ENCODE data around the gene IBTK.
"Not testable (repeated sequence)": the region's sequence is repeated elsewhere in the genome, so short reads cannot be mapped to it uniquely, and the experiment has no call there.

The IBTK gene

GRCh38 chr6:82197784-82198183 lies 49.8 kb downstream of the IBTK start:
- H3K36me3 ChIP-seq (ENCODE audit: control insufficient read depth, low read length) = peaks cover 92% of the 10 kb centered on the region
- no peak overlapping the region for H3K4me2 ChIP-seq (ENCODE audit: low read length)
- no peaks in the 10 kb centered on the region for H3K27me3 ChIP-seq (ENCODE audit: control insufficient read depth, low read length)
- no peaks in the 10 kb centered on the region; the same call in none of the 2 replicates for H3F3A ChIP-seq (ENCODE audit: control insufficient read depth, insufficient read depth)
- no peaks in the 10 kb centered on the region for H4K20me1 ChIP-seq (ENCODE audit: control insufficient read depth, insufficient read depth, low read depth, low read length)
- no peaks in the 10 kb centered on the region for H3K79me2 ChIP-seq (ENCODE audit: control insufficient read depth, low read length)
- no peaks in the 10 kb centered on the region for H3K9me3 ChIP-seq (ENCODE audit: control insufficient read depth, insufficient read depth, low read length)
- H3K4me1 ChIP-seq (ENCODE audit: control insufficient read depth, low read length) = no peaks in the 10 kb centered on the region
- H3K4me3 ChIP-seq (ENCODE audit: low read length) = no peak overlapping the region
- no peaks in the 10 kb centered on the region for H3K9me2 ChIP-seq (replicated peaks; ENCODE audit: control insufficient read depth, low read length)
- no peak for TF ChIP-seq CTCF (IDR thresholded peaks at IDR 0.05; ENCODE audit: low read depth, low read length, poor library complexity, severe bottlenecking)
- TF ChIP-seq EZH2phosphoT487 (IDR thresholded peaks at IDR 0.05; ENCODE audit: borderline replicate concordance, low read length) = no peak
- H3K27ac ChIP-seq (ENCODE audit: low read depth, low read length) = no peak overlapping the region

GRCh38 chr6:82197245-82197644 lies 50.3 kb downstream of the IBTK start:
- not testable (repeated sequence) for H3K4me3 ChIP-seq (ENCODE audit: low read length); H3K27ac ChIP-seq (ENCODE audit: low read depth, low read length); H3K9me3 ChIP-seq (ENCODE audit: control insufficient read depth, insufficient read depth, low read length); H3K27me3 ChIP-seq (ENCODE audit: control insufficient read depth, low read length); H3K79me2 ChIP-seq (ENCODE audit: control insufficient read depth, low read length); H3K4me2 ChIP-seq (ENCODE audit: low read length); H3K9me2 ChIP-seq (replicated peaks; ENCODE audit: control insufficient read depth, low read length); H3K4me1 ChIP-seq (ENCODE audit: control insufficient read depth, low read length); H3F3A ChIP-seq (ENCODE audit: control insufficient read depth, insufficient read depth); H4K20me1 ChIP-seq (ENCODE audit: control insufficient read depth, insufficient read depth, low read depth, low read length)
- H3K36me3 ChIP-seq (ENCODE audit: control insufficient read depth, low read length) = peaks cover 89% of the 10 kb centered on the region

- no peak overlapping the region for H3K27ac ChIP-seq (ENCODE audit: low read depth, low read length)
- no peaks in the 10 kb centered on the region for H3K27me3 ChIP-seq (ENCODE audit: control insufficient read depth, low read length)
- no peaks in the 10 kb centered on the region for H3K9me2 ChIP-seq (replicated peaks; ENCODE audit: control insufficient read depth, low read length)
- no peak overlapping the region for H3K4me3 ChIP-seq (ENCODE audit: low read length)
- H4K20me1 ChIP-seq (ENCODE audit: control insufficient read depth, insufficient read depth, low read depth, low read length) = no peaks in the 10 kb centered on the region
- H3K9me3 ChIP-seq (ENCODE audit: control insufficient read depth, insufficient read depth, low read length) = no peaks in the 10 kb centered on the region
- H3K4me2 ChIP-seq (ENCODE audit: low read length) = no peak overlapping the region
- H3K79me2 ChIP-seq (ENCODE audit: control insufficient read depth, low read length) = no peaks in the 10 kb centered on the region
- H3K4me1 ChIP-seq (ENCODE audit: control insufficient read depth, low read length) = no peaks in the 10 kb centered on the region
- H3K36me3 ChIP-seq (ENCODE audit: control insufficient read depth, low read length) = peaks cover 89% of the 10 kb centered on the region
- no peak for TF ChIP-seq CTCF (IDR thresholded peaks at IDR 0.05; ENCODE audit: low read depth, low read length, poor library complexity, severe bottlenecking)
- TF ChIP-seq EZH2phosphoT487 (IDR thresholded peaks at IDR 0.05; ENCODE audit: borderline replicate concordance, low read length) = no peak
- H3F3A ChIP-seq (ENCODE audit: control insufficient read depth, insufficient read depth) = no peaks in the 10 kb centered on the region; the same call in none of the 2 replicates
Measured at GRCh38 chr6:82196161-82196560, 51.4 kb downstream of the IBTK start.

- Histone ChIP-seq H3K9me3 (ENCODE audit: control insufficient read depth, insufficient read depth, low read length) (no peaks in the 10 kb centered on the region), H3K9me2 (replicated peaks; ENCODE audit: control insufficient read depth, low read length) (no peaks in the 10 kb centered on the region), H3K4me3 (ENCODE audit: low read length) (no peak overlapping the region), H3K79me2 (ENCODE audit: control insufficient read depth, low read length) (no peaks in the 10 kb centered on the region), H4K20me1 (ENCODE audit: control insufficient read depth, insufficient read depth, low read depth, low read length) (no peaks in the 10 kb centered on the region), H3F3A (ENCODE audit: control insufficient read depth, insufficient read depth) (no peaks in the 10 kb centered on the region; the same call in none of the 2 replicates), H3K4me2 (ENCODE audit: low read length) (no peak overlapping the region), H3K27ac (ENCODE audit: low read depth, low read length) (no peak overlapping the region), H3K4me1 (ENCODE audit: control insufficient read depth, low read length) (no peaks in the 10 kb centered on the region), H3K36me3 (ENCODE audit: control insufficient read depth, low read length) (peaks cover 89% of the 10 kb centered on the region), H3K27me3 (ENCODE audit: control insufficient read depth, low read length) (no peaks in the 10 kb centered on the region)
- TF ChIP-seq EZH2phosphoT487 (IDR thresholded peaks at IDR 0.05; ENCODE audit: borderline replicate concordance, low read length) (no peak), CTCF (IDR thresholded peaks at IDR 0.05; ENCODE audit: low read depth, low read length, poor library complexity, severe bottlenecking) (no peak)
Measured at GRCh38 chr6:82195619-82196018, 51.9 kb downstream of the IBTK start.

Measured in DOHH2 (cell line).